ENCODE data around the gene C1orf115.
"Not testable (repeated sequence)": the region's sequence is repeated elsewhere in the genome, so short reads cannot be mapped to it uniquely, and the experiment has no call there.

The C1orf115 gene

DNA sequence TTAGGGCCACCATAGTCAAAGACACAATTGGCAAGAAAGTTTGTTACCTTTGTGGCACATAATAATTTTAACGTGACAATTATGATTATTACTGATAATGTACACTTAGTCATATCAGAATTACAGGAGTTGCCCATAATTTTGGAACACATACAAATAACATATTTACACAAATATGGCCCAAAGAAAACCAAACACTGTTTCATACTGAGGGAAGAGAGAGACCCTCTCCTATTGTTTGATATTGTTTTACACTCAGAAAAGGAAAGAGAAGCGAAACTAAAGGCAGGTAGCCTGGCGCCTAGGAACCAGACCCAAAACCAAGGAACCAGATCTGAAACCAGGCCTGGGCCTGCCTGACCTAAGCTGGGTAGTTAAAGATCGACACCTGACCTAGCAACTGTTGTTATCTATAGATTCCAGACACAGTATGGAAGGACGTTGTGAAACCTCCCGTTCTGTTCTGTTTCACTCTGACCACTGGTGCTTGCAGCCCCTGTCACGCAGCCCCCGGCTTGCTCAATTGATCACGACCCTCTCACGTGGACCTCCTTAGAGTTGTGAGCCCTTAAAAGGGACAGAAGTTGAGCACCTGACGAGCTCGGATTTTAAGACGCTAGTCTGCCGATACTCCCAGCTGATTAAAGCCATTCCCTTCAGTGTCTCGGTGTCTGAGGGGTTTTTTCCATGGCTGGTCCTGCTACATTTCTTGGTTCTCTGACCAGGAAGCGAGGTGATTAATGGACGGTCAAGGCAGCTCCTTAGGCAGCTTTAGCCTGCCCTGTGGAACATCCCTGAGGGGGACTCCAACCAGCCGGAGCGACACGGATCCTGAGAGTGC is 27.9 kb downstream of the C1orf115 start:
- H3K4me3 ChIP-seq (replicated peaks; ENCODE audit: low read depth, low read length): no peak overlapping the region
- no peak for DNase-seq (ENCODE audit: extremely low read depth, low read depth)
- TF ChIP-seq, protein P1, sequence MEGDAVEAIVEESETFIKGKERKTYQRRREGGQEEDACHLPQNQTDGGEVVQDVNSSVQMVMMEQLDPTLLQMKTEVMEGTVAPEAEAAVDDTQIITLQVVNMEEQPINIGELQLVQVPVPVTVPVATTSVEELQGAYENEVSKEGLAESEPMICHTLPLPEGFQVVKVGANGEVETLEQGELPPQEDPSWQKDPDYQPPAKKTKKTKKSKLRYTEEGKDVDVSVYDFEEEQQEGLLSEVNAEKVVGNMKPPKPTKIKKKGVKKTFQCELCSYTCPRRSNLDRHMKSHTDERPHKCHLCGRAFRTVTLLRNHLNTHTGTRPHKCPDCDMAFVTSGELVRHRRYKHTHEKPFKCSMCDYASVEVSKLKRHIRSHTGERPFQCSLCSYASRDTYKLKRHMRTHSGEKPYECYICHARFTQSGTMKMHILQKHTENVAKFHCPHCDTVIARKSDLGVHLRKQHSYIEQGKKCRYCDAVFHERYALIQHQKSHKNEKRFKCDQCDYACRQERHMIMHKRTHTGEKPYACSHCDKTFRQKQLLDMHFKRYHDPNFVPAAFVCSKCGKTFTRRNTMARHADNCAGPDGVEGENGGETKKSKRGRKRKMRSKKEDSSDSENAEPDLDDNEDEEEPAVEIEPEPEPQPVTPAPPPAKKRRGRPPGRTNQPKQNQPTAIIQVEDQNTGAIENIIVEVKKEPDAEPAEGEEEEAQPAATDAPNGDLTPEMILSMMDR (IDR thresholded peaks at IDR 0.05; ENCODE audit: low read depth, low read length, missing control alignments): no peak

DNA sequence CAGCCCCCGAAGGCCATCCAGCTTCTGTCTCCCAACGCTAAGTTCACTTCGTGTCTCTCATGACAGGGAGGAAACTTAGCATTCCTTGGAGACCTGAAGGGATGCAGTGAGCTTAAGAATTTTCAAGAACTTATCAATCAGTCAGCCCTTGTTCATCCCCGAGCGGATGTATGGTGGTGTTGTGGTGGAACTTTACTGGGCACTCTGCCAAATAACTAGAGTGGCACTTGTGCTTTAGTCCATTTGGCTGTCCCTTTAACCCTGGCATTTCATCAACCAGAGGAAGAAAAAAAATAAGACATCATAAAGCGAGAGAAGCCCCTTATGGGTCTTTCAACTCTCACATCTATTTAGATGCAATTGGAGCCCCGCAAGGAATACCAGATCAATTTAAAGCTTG is 31.1 kb downstream of the C1orf115 start:
- not testable (repeated sequence) for H3K4me3 ChIP-seq (replicated peaks; ENCODE audit: low read depth, low read length); DNase-seq (ENCODE audit: extremely low read depth, low read depth)

DNA sequence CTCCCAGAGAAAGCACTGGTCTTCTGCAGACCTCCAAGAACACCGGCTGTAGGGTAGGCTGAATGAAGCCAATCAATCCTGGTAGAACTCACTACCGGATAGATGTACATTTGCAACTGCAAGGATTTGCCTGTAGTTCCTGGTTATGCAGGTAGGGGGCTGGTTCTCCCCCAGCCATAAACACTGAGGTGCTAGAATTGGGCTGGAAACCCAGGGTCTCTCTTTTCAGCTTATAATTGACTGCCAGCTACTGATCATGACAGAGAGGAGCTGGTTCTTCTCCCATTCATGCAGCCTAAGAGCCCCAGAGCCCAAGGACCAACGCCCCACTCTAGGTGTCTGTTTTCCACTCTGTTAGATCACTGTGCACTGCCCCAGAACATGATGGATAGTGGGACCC is 36.5 kb downstream of the C1orf115 start:
- TF ChIP-seq, protein P1 (IDR thresholded peaks at IDR 0.05; ENCODE audit: low read depth, low read length, missing control alignments): peak; percentile 48
- no peak overlapping the region for H3K4me3 ChIP-seq (replicated peaks; ENCODE audit: low read depth, low read length)
- DNase-seq (ENCODE audit: extremely low read depth, low read depth): no peak

DNA sequence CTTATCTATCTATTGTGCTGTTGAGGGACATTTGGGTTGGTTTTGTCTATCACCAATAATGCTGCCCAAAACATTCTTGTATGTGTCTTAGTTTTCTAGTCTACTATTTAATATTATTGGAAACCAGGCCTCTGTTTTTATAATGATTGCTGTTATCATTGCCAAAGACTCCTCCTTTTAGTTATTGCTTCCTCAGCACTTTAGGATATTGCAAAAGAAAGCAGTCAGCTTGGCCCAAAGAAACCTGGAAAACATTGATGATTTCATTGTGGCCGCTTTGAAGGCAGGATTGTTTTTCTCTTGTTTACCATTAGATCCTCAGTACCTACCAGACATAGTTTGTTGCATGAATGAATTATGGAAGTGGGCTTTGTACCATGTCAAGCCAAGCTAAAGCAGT is 37.4 kb downstream of the C1orf115 start:
- TF ChIP-seq, protein P1 (IDR thresholded peaks at IDR 0.05; ENCODE audit: low read depth, low read length, missing control alignments): no peak
- DNase-seq (ENCODE audit: extremely low read depth, low read depth): no peak
- no peak overlapping the region for H3K4me3 ChIP-seq (replicated peaks; ENCODE audit: low read depth, low read length)

DNA sequence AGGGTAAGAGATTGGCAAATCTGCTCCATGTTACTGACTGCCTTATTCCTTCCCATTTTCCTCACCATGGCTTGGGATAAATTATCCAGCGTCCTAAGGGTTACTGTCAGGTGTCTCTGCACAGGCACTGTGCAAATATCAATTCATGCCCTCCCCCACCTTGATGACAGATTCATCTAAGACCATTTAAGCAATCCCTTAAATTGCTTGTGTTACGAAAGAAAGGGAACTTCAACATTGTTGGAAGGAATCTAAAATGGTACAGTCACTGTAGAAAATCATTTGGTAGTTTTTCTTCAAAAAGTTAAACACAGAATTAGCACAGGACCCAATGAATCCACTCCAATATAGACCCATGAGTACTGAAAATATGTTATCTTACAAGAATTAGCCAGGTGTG is 40.3 kb downstream of the C1orf115 start:
- TF ChIP-seq, protein P1 (IDR thresholded peaks at IDR 0.05; ENCODE audit: low read depth, low read length, missing control alignments): no peak
- H3K4me3 ChIP-seq (replicated peaks; ENCODE audit: low read depth, low read length): no peak overlapping the region
- DNase-seq (ENCODE audit: extremely low read depth, low read depth): no peak

DNA sequence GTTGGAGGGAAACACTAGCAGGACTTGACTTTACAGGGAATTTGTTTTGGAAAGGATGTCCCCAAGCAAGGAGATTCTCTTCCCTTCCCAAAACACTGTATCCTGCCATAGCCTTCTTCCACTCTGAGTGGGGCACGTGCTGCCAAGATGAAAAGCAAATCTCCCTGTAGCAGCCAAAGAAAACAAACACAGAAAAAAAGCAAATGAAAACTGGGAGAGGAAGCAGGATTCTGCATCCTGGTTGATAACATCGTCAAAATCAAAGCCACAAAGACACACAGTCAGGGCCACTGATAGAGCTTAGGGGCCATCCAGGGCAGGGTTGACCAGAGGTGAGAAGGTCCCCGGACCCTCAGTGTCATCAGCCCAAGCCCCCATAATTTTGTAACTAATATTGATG is 42.0 kb downstream of the C1orf115 start:
- TF ChIP-seq, protein P1 (IDR thresholded peaks at IDR 0.05; ENCODE audit: low read depth, low read length, missing control alignments): no peak
- no peak for DNase-seq (ENCODE audit: extremely low read depth, low read depth)
- no peak overlapping the region for H3K4me3 ChIP-seq (replicated peaks; ENCODE audit: low read depth, low read length)

DNA sequence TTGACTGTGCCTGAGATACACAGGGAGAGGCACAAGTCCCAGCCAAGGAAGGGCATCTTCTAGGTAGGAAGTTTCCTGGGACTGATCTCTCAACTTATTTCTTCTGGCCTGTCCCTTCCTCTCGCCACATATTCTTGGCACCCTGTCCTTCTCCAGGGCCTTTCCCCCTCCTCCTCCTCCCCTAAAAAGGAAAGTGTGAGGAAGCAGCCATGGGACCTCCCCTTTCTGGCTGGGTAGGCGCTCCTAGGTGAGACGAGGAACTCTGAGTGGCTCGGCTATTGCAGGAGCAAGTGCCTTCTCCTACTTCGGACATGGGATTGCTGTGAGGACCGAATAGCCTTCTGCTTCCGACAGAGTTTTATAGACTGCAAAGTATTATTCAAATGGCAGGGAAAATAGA is 42.5 kb downstream of the C1orf115 start:
- DNase-seq (ENCODE audit: extremely low read depth, low read depth): no peak
- no peak overlapping the region for H3K4me3 ChIP-seq (replicated peaks; ENCODE audit: low read depth, low read length)
- TF ChIP-seq, protein P1 (IDR thresholded peaks at IDR 0.05; ENCODE audit: low read depth, low read length, missing control alignments): no peak
